Epithelial cell of esophagus (primary cell): Measurements from ENCODE around the gene FILIP1.

Source experiments
- DNase-seq: peaks from one replicate; pipeline ENCODE4 v3.0.0; 2010; ENCODE audit warnings: low read depth
- H3K4me3 ChIP-seq: 2 replicates; pipeline ENCODE4 v1.5.1; 2011; ENCODE audit warnings: mild to moderate bottlenecking, low read length, control low read depth
- TF ChIP-seq, protein P1 (sequence below): IDR thresholded peaks from 2 replicates; pipeline ENCODE4 v1.5.1; 2011; ENCODE audit warnings: low read depth, mild to moderate bottlenecking, low read length, control low read depth, inconsistent platforms; ENCODE audit not compliant: insufficient read depth; ENCODE audit errors: missing control alignments

FILIP1 gene

DNA sequence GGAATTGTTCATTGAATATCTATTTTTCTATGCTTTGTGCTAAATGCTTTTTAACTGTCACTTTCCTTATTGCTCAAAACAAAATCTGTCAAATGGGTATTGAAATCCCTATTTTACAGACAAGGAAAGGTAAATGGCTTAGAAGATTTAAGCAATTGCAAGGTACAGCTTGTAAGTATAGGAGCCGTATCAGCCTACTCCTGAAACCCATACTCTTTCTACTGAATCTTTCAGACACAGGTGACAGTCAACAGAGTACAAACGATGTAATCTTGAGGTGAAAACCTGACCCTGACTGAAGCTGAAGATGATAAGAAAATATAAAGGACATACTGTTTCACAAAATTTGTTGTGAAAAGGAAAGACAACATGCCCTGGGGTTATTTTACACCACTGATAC, 243.0 kb downstream of the FILIP1 start:
- TF ChIP-seq, protein P1, sequence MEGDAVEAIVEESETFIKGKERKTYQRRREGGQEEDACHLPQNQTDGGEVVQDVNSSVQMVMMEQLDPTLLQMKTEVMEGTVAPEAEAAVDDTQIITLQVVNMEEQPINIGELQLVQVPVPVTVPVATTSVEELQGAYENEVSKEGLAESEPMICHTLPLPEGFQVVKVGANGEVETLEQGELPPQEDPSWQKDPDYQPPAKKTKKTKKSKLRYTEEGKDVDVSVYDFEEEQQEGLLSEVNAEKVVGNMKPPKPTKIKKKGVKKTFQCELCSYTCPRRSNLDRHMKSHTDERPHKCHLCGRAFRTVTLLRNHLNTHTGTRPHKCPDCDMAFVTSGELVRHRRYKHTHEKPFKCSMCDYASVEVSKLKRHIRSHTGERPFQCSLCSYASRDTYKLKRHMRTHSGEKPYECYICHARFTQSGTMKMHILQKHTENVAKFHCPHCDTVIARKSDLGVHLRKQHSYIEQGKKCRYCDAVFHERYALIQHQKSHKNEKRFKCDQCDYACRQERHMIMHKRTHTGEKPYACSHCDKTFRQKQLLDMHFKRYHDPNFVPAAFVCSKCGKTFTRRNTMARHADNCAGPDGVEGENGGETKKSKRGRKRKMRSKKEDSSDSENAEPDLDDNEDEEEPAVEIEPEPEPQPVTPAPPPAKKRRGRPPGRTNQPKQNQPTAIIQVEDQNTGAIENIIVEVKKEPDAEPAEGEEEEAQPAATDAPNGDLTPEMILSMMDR, result no peak
- DNase-seq, result no peak
- no peak overlapping the region for H3K4me3 ChIP-seq

GRCh38 chr6:75249837-75250236, 243.8 kb downstream of the FILIP1 start:
- no peak for DNase-seq
- TF ChIP-seq, protein P1, result no peak
- no peak overlapping the region for H3K4me3 ChIP-seq

DNA sequence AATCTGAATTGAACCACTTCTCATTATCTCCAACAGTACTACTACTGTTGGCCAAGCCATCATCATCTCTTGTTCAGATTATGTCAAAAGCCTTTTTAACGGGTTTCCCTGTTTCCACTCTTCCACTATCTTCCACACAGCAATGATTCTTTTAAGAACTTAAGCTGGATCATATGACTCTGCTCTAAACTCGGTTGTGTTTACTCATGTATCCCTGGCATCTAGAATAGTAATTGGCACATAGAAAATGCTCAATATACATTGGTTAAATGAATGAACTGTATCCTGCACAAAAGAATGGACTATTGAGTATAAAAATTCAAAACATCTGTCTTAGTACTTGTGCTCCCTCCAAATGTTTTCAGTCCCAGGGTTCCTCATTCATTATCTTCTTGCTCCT, 247.2 kb downstream of the FILIP1 start:
- H3K4me3 ChIP-seq, result no peak overlapping the region
- no peak for DNase-seq
- TF ChIP-seq, protein P1, result no peak

GRCh38 chr6:75244063-75244584, 249.5 kb downstream of the FILIP1 start:
- TF ChIP-seq, protein P1, result no peak
- H3K4me3 ChIP-seq, result peak overlapping the region; percentile 92
- DNase-seq, result peak; percentile 5

- peak; percentile 97 for DNase-seq
- TF ChIP-seq, protein P1, result no peak
- H3K4me3 ChIP-seq, result peak within 1 kb of the TSS; percentile 92
These were observed 250.1 kb downstream of the FILIP1 start, which contains the start of gene COX7A2 for GRCh38 chr6:75243333-75244062. Gene COX7A2 (minus strand): TSS chr6:75243801. CDS start chr6:75243734, 67 bp downstream.
